ENCODE measurements around the gene OR51V1.

OR51V1 gene

GRCh38 chr11:5230266-5230665 lies 29.8 kb upstream of the OR51V1 start:
- DNase-seq (ENCODE audit: low spot score) = no peak

GRCh38 chr11:5229796-5230195 lies 29.3 kb upstream of the OR51V1 start:
- DNase-seq (ENCODE audit: low spot score) = no peak

- DNase-seq (ENCODE audit: low spot score) = no peak
These were observed 28.9 kb upstream of the OR51V1 start for GRCh38 chr11:5229356-5229755.

- DNase-seq (ENCODE audit: low spot score) = no peak
These were observed 27.6 kb upstream of the OR51V1 start for GRCh38 chr11:5228124-5228523.

- DNase-seq (ENCODE audit: low spot score) = no peak
These were observed 27.2 kb upstream of the OR51V1 start for GRCh38 chr11:5227681-5228080.

GRCh38 chr11:5226732-5227310 lies 26.3 kb upstream of the OR51V1 start, which contains the start of gene HBB:
Gene HBB, minus strand, starts transcription at chr11:5227071. Its CDS starts 50 bp downstream, at chr11:5227021.
- no peak for DNase-seq (ENCODE audit: low spot score)

GRCh38 chr11:5225480-5225871 lies 25.0 kb upstream of the OR51V1 start:
- no peak for DNase-seq (ENCODE audit: low spot score)

GRCh38 chr11:5224538-5225479 lies 24.3 kb upstream of the OR51V1 start:
- no peak for DNase-seq (ENCODE audit: low spot score)

GRCh38 chr11:5223686-5224085 lies 23.2 kb upstream of the OR51V1 start:
- no peak for DNase-seq (ENCODE audit: low spot score)

GRCh38 chr11:5223146-5223545 lies 22.7 kb upstream of the OR51V1 start:
- no peak for DNase-seq (ENCODE audit: low spot score)

- no peak for DNase-seq (ENCODE audit: low spot score)
These were observed 9.9 kb upstream of the OR51V1 start for GRCh38 chr11:5210376-5210885.

GRCh38 chr11:5204787-5205186 lies 4.3 kb upstream of the OR51V1 start:
- DNase-seq (ENCODE audit: low spot score) = no peak

GRCh38 chr11:5203366-5203765 lies 2.9 kb upstream of the OR51V1 start:
- DNase-seq (ENCODE audit: low spot score) = no peak

GRCh38 chr11:5198285-5198684 lies 2.2 kb downstream of the OR51V1 start:
- no peak for DNase-seq (ENCODE audit: low spot score)

GRCh38 chr11:5197536-5197935 lies 2.9 kb downstream of the OR51V1 start:
- DNase-seq (ENCODE audit: low spot score) = no peak

- DNase-seq (ENCODE audit: low spot score) = no peak
These were observed 3.8 kb downstream of the OR51V1 start for GRCh38 chr11:5196731-5197130.

GRCh38 chr11:5196067-5196466 lies 4.4 kb downstream of the OR51V1 start:
- no peak for DNase-seq (ENCODE audit: low spot score)

GRCh38 chr11:5192738-5193137 lies 7.7 kb downstream of the OR51V1 start:
- DNase-seq (ENCODE audit: low spot score) = no peak

- DNase-seq (ENCODE audit: low spot score) = no peak
These were observed 12.3 kb downstream of the OR51V1 start for GRCh38 chr11:5188201-5188600.

GRCh38 chr11:5178046-5178837 lies 22.2 kb downstream of the OR51V1 start:
- DNase-seq (ENCODE audit: low spot score) = no peak

GRCh38 chr11:5174934-5175333 lies 25.5 kb downstream of the OR51V1 start:
- DNase-seq (ENCODE audit: low spot score) = no peak

- DNase-seq (ENCODE audit: low spot score) = no peak
These were observed 28.6 kb downstream of the OR51V1 start for GRCh38 chr11:5171856-5172255.

Data from putamen (tissue), 1 donor.